Breast epithelium (tissue), 4 donors: ENCODE results near the gene PDE7B. TPM values are rescaled to one million over a fixed set of nuclear protein-coding genes. Genes with fewer than 3 reads are reported as not detected.

Source experiments
- DNase-seq, 2 donors: peaks; one replicate each; pipeline ENCODE4 v3.0.0-alpha.2; 2019; ENCODE audit warnings: low spot score in 2 of 2
- H3K27ac ChIP-seq, 2 donors: fragments of 200-600 bp; sonication (generic) in 1 of 2; one replicate each; pipeline ENCODE4 v1.5.1; 2016 to 2019; ENCODE audit warnings: mild to moderate bottlenecking in 1 of 2
- H3K27me3 ChIP-seq, 2 donors: fragments of 200-600 bp; sonication (generic) in 1 of 2; one replicate each; pipeline versions ENCODE4 v1.5.1 to v1.6.0; 2017 to 2019; ENCODE audit warnings: control low read depth in 1 of 2, mild to moderate bottlenecking in 1 of 2
- H3K36me3 ChIP-seq: fragments of 200-600 bp; one replicate; pipeline ENCODE4 v1.5.1; 2019
- H3K4me1 ChIP-seq, 2 donors: fragments of 200-600 bp; sonication (generic); one replicate each; pipeline ENCODE4 v1.5.1; 2016 to 2019; ENCODE audit warnings: control low read depth in 1 of 2
- H3K4me3 ChIP-seq, 3 donors: fragments of 200-600 bp; sonication (generic); 1 replicate in 2 of 3; 2 replicates in 1 of 3; pipeline ENCODE4 v1.5.1; 2016 to 2019; ENCODE audit warnings: mild to moderate bottlenecking in 3 of 3, moderate library complexity in 2 of 3
- H3K9me3 ChIP-seq, 2 donors: fragments of 200-600 bp; sonication (generic) in 1 of 2; one replicate each; pipeline ENCODE4 v1.5.1; 2016 to 2019; ENCODE audit warnings: control low read depth in 1 of 2
- CTCF ChIP-seq, 3 donors: fragments of 450-650 bp; IDR thresholded peaks; one replicate each; pipeline ENCODE4 v1.5.1; 2016 to 2017; ENCODE audit warnings: antibody characterized with exemption in 3 of 3, mild to moderate bottlenecking in 3 of 3, moderate library complexity in 3 of 3
- POLR2A ChIP-seq: fragments of 450-650 bp; IDR thresholded peaks from one replicate; pipeline ENCODE4 v1.6.1; 2016; ENCODE audit warnings: antibody characterized with exemption, mild to moderate bottlenecking, moderate library complexity
- POLR2AphosphoS5 ChIP-seq, 3 donors: sonication (generic); formaldehyde crosslinking; IDR thresholded peaks; one replicate each; pipeline ENCODE4 v1.6.1; 2017; ENCODE audit warnings: antibody characterized with exemption in 3 of 3
- intact Hi-C: fragments of 100-400 bp; cut with DNase I; formaldehyde crosslinking; loops from one replicate; pipeline ENCODE4 v1.15.1; 2023; ENCODE audit warnings: low total_unique reads
- total RNA-seq, 3 donors: library from RNA; depleted of rRNA; stranded (reverse); fragments of >200 nt; gene quantifications; one replicate each; pipeline ENCODE4 v1.1.0, GENCODE V29; 2016

The PDE7B gene
- total RNA-seq, 3 donors from 2014 or later: 3.4 to 5.2 (median 5.1) TPM

GRCh38 chr6:136129365-136129764, 277.9 kb downstream of the PDE7B start:
- no peak for DNase-seq
- intact Hi-C loops: no loop called here
- Histone ChIP-seq H3K27me3 (no peaks in the 10 kb centered on the region), H3K4me3 (no peak overlapping the region), H3K36me3 (no peaks in the 10 kb centered on the region), H3K9me3 (no peaks in the 10 kb centered on the region), H3K27ac (no peak overlapping the region), H3K4me1 (no peaks in the 10 kb centered on the region)
- TF ChIP-seq POLR2A (no peak), POLR2AphosphoS5 (IDR thresholded peaks at IDR 0.05) (no peak), CTCF (IDR thresholded peaks at IDR 0.05) (no peak)

GRCh38 chr6:136134268-136134667, 282.8 kb downstream of the PDE7B start:
- TF ChIP-seq POLR2A: no peak
- TF ChIP-seq CTCF (IDR thresholded peaks at IDR 0.05): no peak
- H3K27me3 ChIP-seq: no peaks in the 10 kb centered on the region
- H3K36me3 ChIP-seq: no peaks in the 10 kb centered on the region
- no peaks in the 10 kb centered on the region for H3K4me1 ChIP-seq
- no peak overlapping the region for H3K4me3 ChIP-seq
- intact Hi-C loops: no loop called here
- no peak for DNase-seq
- H3K9me3 ChIP-seq: no peaks in the 10 kb centered on the region
- no peak overlapping the region for H3K27ac ChIP-seq

GRCh38 chr6:136134751-136135150, 283.2 kb downstream of the PDE7B start:
- no peak overlapping the region for H3K4me3 ChIP-seq
- H3K4me1 ChIP-seq: no peaks in the 10 kb centered on the region
- no peak for DNase-seq
- intact Hi-C loops: no loop called here
- H3K27ac ChIP-seq: no peak overlapping the region
- H3K27me3 ChIP-seq: no peaks in the 10 kb centered on the region
- H3K36me3 ChIP-seq: no peaks in the 10 kb centered on the region
- no peak for TF ChIP-seq POLR2A
- no peak for TF ChIP-seq CTCF (IDR thresholded peaks at IDR 0.05)
- no peak for TF ChIP-seq POLR2AphosphoS5 (IDR thresholded peaks at IDR 0.05)
- no peaks in the 10 kb centered on the region for H3K9me3 ChIP-seq

GRCh38 chr6:136136274-136136673, 284.8 kb downstream of the PDE7B start:
- no peaks in the 10 kb centered on the region for H3K9me3 ChIP-seq

More at GRCh38 chr6:136136274-136136673, 284.8 kb downstream of the PDE7B start:
- Histone ChIP-seq H3K36me3 (no peaks in the 10 kb centered on the region), H3K27ac (no peak overlapping the region), H3K4me3 (no peak overlapping the region), H3K4me1 (no peaks in the 10 kb centered on the region), H3K27me3 (no peaks in the 10 kb centered on the region)
- intact Hi-C loops: no loop called here
- TF ChIP-seq POLR2A (no peak), CTCF (IDR thresholded peaks at IDR 0.05) (no peak), POLR2AphosphoS5 (IDR thresholded peaks at IDR 0.05) (no peak)
- no peak for DNase-seq
